PC-3 (cell line): ENCODE results near the gene ITGA1. TPM values are rescaled to one million over a fixed set of nuclear protein-coding genes. Genes with fewer than 3 reads are reported as not detected.
A peak's percentile ranks its signal among the peaks of the same experiment; 100 is the strongest.

ENCODE experiments used
- ATAC-seq: fragments of 200-7000 bp; cut with Tn5 transposase; 2 replicates; pipeline ENCODE4 v1.9.1; 2020; ENCODE audit warnings: mild to moderate bottlenecking, moderate library complexity
- BruUV-seq: library from RNA; stranded (reverse); fragments of 400-500 nt; replicated peaks from 2 replicates; lab custom pipeline; 2021; lab: Mats Ljungman, UMichigan
- CTCF ChIA-PET: fragments of 300-600 bp; sonication (Branson Sonifier 250); formaldehyde crosslinking; loops from one replicate; lab custom pipeline; 2022; ENCODE audit warnings: antibody characterized with exemption; lab: Charles Lee
- POLR2A ChIA-PET: fragments of 300-600 bp; sonication (Branson Sonifier 250); formaldehyde crosslinking; loops from one replicate; lab custom pipeline; 2022; ENCODE audit warnings: antibody characterized with exemption; ENCODE audit not compliant: unreplicated experiment; lab: Charles Lee
- DNase-seq: peaks from one replicate; pipeline ENCODE4 v3.0.0-alpha.2; 2015
- H2AFZ ChIP-seq: fragments of 300-600 bp; sonication (generic); 2 replicates; pipeline ENCODE4 v1.6.0; 2016; ENCODE audit warnings: antibody characterized with exemption, low read length
- H3F3A ChIP-seq: fragments of 300-600 bp; sonication (generic); one replicate; pipeline ENCODE4 v1.6.0; 2017; ENCODE audit warnings: antibody characterized with exemption, low read length, control low read depth, mild to moderate bottlenecking; ENCODE audit not compliant: unreplicated experiment
- H3K27ac ChIP-seq: fragments of 300-600 bp; sonication (generic); 2 replicates; pipeline ENCODE4 v1.5.1; 2016; ENCODE audit warnings: mild to moderate bottlenecking, low read length
- H3K27me3 ChIP-seq: fragments of 300-600 bp; sonication (generic); 2 replicates; pipeline ENCODE4 v1.6.1; 2016; ENCODE audit warnings: low read length, mixed read lengths
- H3K36me3 ChIP-seq: fragments of 300-600 bp; sonication (generic); 2 replicates; pipeline ENCODE4 v1.6.1; 2016; ENCODE audit warnings: low read depth, mixed run types, low read length, mixed read lengths
- H3K4me1 ChIP-seq: fragments of 300-600 bp; sonication (generic); 2 replicates; pipeline ENCODE4 v1.5.1; 2016; ENCODE audit warnings: low read length; ENCODE audit not compliant: insufficient read depth
- H3K4me2 ChIP-seq: fragments of 300-600 bp; sonication (generic); 2 replicates; pipeline ENCODE4 v1.6.0; 2016; ENCODE audit warnings: low read length
- H3K4me3 ChIP-seq: fragments of 300-600 bp; sonication (generic); 2 replicates; pipeline ENCODE4 v1.5.1; 2016; ENCODE audit warnings: mild to moderate bottlenecking, low read length, mixed read lengths
- H3K79me2 ChIP-seq: fragments of 300-600 bp; sonication (generic); 2 replicates; pipeline ENCODE4 v1.6.1; 2017; ENCODE audit warnings: low read length, mixed read lengths
- H3K9ac ChIP-seq: fragments of 300-600 bp; sonication (generic); 2 replicates; pipeline ENCODE4 v1.6.0; 2016; ENCODE audit warnings: mild to moderate bottlenecking, low read length
- H3K9me2 ChIP-seq: fragments of 300-600 bp; sonication (generic); replicated peaks from 2 replicates; pipeline ENCODE4 v1.6.1; 2016; ENCODE audit warnings: mixed run types, low read length, mixed read lengths
- H3K9me3 ChIP-seq: fragments of 300-600 bp; sonication (generic); 2 replicates; pipeline ENCODE4 v1.6.1; 2016; ENCODE audit warnings: low read length, mixed read lengths
- H4K20me1 ChIP-seq: fragments of 300-600 bp; sonication (generic); 2 replicates; pipeline ENCODE4 v1.6.1; 2016; ENCODE audit warnings: low read length, mixed read lengths
- CTCF ChIP-seq: fragments of 300-600 bp; sonication (generic); conservative IDR thresholded peaks from 2 replicates; pipeline ENCODE4 v1.5.1; 2017; ENCODE audit warnings: antibody characterized with exemption, low read depth, mild to moderate bottlenecking, low read length
- EZH2 ChIP-seq: fragments of 300-600 bp; sonication (generic); IDR thresholded peaks from one replicate; pipeline ENCODE4 v1.6.1; 2017; ENCODE audit warnings: antibody characterized with exemption, mild to moderate bottlenecking, low read length; ENCODE audit not compliant: unreplicated experiment
- EZH2phosphoT487 ChIP-seq: fragments of 300-600 bp; sonication (generic); IDR thresholded peaks from 2 replicates; pipeline ENCODE4 v1.6.1; 2018; ENCODE audit warnings: mild to moderate bottlenecking, antibody characterized with exemption, low read length, borderline replicate concordance
- intact Hi-C: fragments of 100-400 bp; cut with micrococcal nuclease; formaldehyde crosslinking; loops from 2 replicates; pipeline ENCODE4 v1.9.0; 2023
- total RNA-seq: library from RNA; depleted of rRNA; stranded (reverse); fragments of >200 nt; gene quantifications from 2 replicates; pipeline ENCODE4 v1.2.3, GENCODE V29; 2014

Gene ITGA1
- total RNA-seq, 1 experiment from 2014 or later: 4.7 TPM

GRCh38 chr5:52754051-52754450, 33.7 kb upstream of the ITGA1 start:
- H3K79me2 ChIP-seq: no peaks in the 10 kb centered on the region
- intact Hi-C loops: no loop called here
- TF ChIP-seq CTCF (no peak), EZH2 (no peak), EZH2phosphoT487 (no peak)
- H3F3A ChIP-seq: no peaks in the 10 kb centered on the region
- BruUV-seq: no TSS peak
- H3K9me3 ChIP-seq: no peaks in the 10 kb centered on the region
- H3K36me3 ChIP-seq: no peaks in the 10 kb centered on the region
- no peaks in the 10 kb centered on the region for H3K27me3 ChIP-seq
- no peak overlapping the region for H2AFZ ChIP-seq
- ChIA-PET CTCF (no interaction called here), POLR2A (no interaction called here)
- no peak overlapping the region for H3K9ac ChIP-seq
- no peaks in the 10 kb centered on the region for H4K20me1 ChIP-seq
- peaks cover 32% of the 10 kb centered on the region for H3K4me1 ChIP-seq
- H3K9me2 ChIP-seq: no peaks in the 10 kb centered on the region
- no peak overlapping the region for H3K4me2 ChIP-seq
- ATAC-seq (no peak), DNase-seq (no peak)
- H3K4me3 ChIP-seq: no peak overlapping the region
- H3K27ac ChIP-seq: no peak overlapping the region

GRCh38 chr5:52757527-52757926, 30.2 kb upstream of the ITGA1 start:
- TSS peak; percentile 77 for BruUV-seq
- intact Hi-C loops: no loop called here
- Histone ChIP-seq H3F3A (no peaks in the 10 kb centered on the region), H3K4me2 (no peak overlapping the region; the same call in 1 of the 2 replicates), H3K4me1 (peaks cover 20% of the 10 kb centered on the region), H3K4me3 (no peak overlapping the region), H3K9me2 (no peaks in the 10 kb centered on the region), H3K27ac (peak overlapping the region; percentile 99), H3K9ac (peak overlapping the region; percentile 88), H3K79me2 (no peaks in the 10 kb centered on the region), H3K36me3 (no peaks in the 10 kb centered on the region), H4K20me1 (no peaks in the 10 kb centered on the region), H3K27me3 (no peaks in the 10 kb centered on the region), H2AFZ (no peak overlapping the region), H3K9me3 (no peaks in the 10 kb centered on the region)
- no peak for DNase-seq
- no peak for TF ChIP-seq EZH2phosphoT487
- no peak for TF ChIP-seq EZH2
- TF ChIP-seq CTCF: no peak
- ATAC-seq: no peak
- POLR2A ChIA-PET: no interaction called here
- CTCF ChIA-PET: interaction anchor here (0.5 to 0.6 kb wide), 3 partner anchors 23 to 66 kb away, joined by 3 to 5 read pairs (median 3); no protein-coding TSS in a partner anchor

GRCh38 chr5:52758014-52758413, 29.7 kb upstream of the ITGA1 start:
- Histone ChIP-seq H3K36me3 (no peaks in the 10 kb centered on the region), H3F3A (no peaks in the 10 kb centered on the region), H3K79me2 (no peaks in the 10 kb centered on the region), H3K27me3 (no peaks in the 10 kb centered on the region), H3K4me1 (peaks cover 20% of the 10 kb centered on the region), H3K9ac (peak overlapping the region; percentile 88), H3K27ac (peak overlapping the region; percentile 99), H2AFZ (no peak overlapping the region), H3K9me2 (no peaks in the 10 kb centered on the region), H3K4me3 (no peak overlapping the region), H3K9me3 (no peaks in the 10 kb centered on the region), H4K20me1 (no peaks in the 10 kb centered on the region), H3K4me2 (no peak overlapping the region; the same call in 1 of the 2 replicates)
- TF ChIP-seq CTCF (no peak), EZH2phosphoT487 (no peak), EZH2 (no peak)
- DNase-seq (peak; percentile 78), ATAC-seq (peak; percentile 93)
- CTCF ChIA-PET: interaction anchor here (0.5 to 0.6 kb wide), 3 partner anchors 23 to 66 kb away, joined by 3 to 5 read pairs (median 3); no protein-coding TSS in a partner anchor
- POLR2A ChIA-PET: no interaction called here
- BruUV-seq: no TSS peak
- intact Hi-C loops: no loop called here
